Liver (tissue), 9 donors: ENCODE results near the gene DDX39A. TPM values are rescaled to one million over a fixed set of nuclear protein-coding genes. Genes with fewer than 3 reads are reported as not detected.

Experiments used
- DNase-seq: peaks from one replicate; pipeline ENCODE4 v3.0.0-alpha.2; 2017; ENCODE audit warnings: low spot score
- H3K27ac ChIP-seq, 2 donors: one replicate each; pipeline ENCODE4 v1.7.0; 2013; ENCODE audit warnings: inconsistent platforms in 2 of 2, low read length in 2 of 2, control low read depth in 1 of 2, low read depth in 1 of 2, mild to moderate bottlenecking in 1 of 2
- H3K27me3 ChIP-seq, 4 donors: one replicate each; pipeline versions ENCODE4 v1.6.1 to v1.7.0; 2013; ENCODE audit warnings: low read length in 3 of 4, inconsistent platforms in 1 of 4, mild to moderate bottlenecking in 1 of 4, moderate library complexity in 1 of 4; ENCODE audit not compliant: control insufficient read depth in 4 of 4, insufficient read depth in 4 of 4
- H3K36me3 ChIP-seq, 4 donors: one replicate each; pipeline versions ENCODE4 v1.6.1 to v1.7.0; 2013; ENCODE audit warnings: low read length in 3 of 4, mild to moderate bottlenecking in 3 of 4, low read depth in 1 of 4, moderate library complexity in 1 of 4; ENCODE audit not compliant: control insufficient read depth in 4 of 4, insufficient read depth in 3 of 4
- H3K4me1 ChIP-seq, 4 donors: one replicate each; pipeline versions ENCODE4 v1.6.1 to v1.7.0; 2013; ENCODE audit warnings: low read length in 3 of 4, mild to moderate bottlenecking in 3 of 4, moderate library complexity in 1 of 4; ENCODE audit not compliant: control insufficient read depth in 4 of 4, insufficient read depth in 4 of 4
- H3K4me3 ChIP-seq, 3 donors: one replicate each; pipeline versions ENCODE4 v1.6.1 to v1.7.0; 2013; ENCODE audit warnings: low read length in 3 of 3, control low read depth in 1 of 3, low read depth in 1 of 3, mild to moderate bottlenecking in 1 of 3
- H3K9ac ChIP-seq, 2 donors: one replicate each; pipeline ENCODE4 v1.7.0; 2013; ENCODE audit warnings: low read length in 2 of 2, mild to moderate bottlenecking in 2 of 2, moderate library complexity in 2 of 2, control low read depth in 1 of 2, low read depth in 1 of 2
- H3K9me3 ChIP-seq, 4 donors: one replicate each; pipeline versions ENCODE4 v1.6.1 to v1.7.0; 2013; ENCODE audit warnings: low read length in 3 of 4; ENCODE audit not compliant: control insufficient read depth in 4 of 4
- EGR1 ChIP-seq, 2 donors: IDR thresholded peaks; 2 replicates each; pipeline ENCODE4 v1.6.1; 2016 to 2018; ENCODE audit warnings: antibody characterized with exemption in 2 of 2, low read depth in 2 of 2
- FOXA1 ChIP-seq: IDR thresholded peaks from 2 replicates; pipeline ENCODE4 v1.6.1; 2016; ENCODE audit warnings: antibody characterized with exemption
- FOXA2 ChIP-seq: IDR thresholded peaks from 2 replicates; pipeline ENCODE4 v1.6.1; 2016; ENCODE audit warnings: antibody characterized with exemption
- GABPA ChIP-seq, 2 donors: IDR thresholded peaks in 1 of 2; conservative IDR thresholded peaks in 1 of 2; 2 replicates each; pipeline ENCODE4 v1.6.1; 2016; ENCODE audit warnings: antibody characterized with exemption in 2 of 2, mild to moderate bottlenecking in 1 of 2, moderate library complexity in 1 of 2
- HNF4A ChIP-seq, 2 donors: conservative IDR thresholded peaks; 2 replicates each; pipeline ENCODE4 v1.6.1; 2016; ENCODE audit warnings: antibody characterized with exemption in 2 of 2, mild to moderate bottlenecking in 2 of 2
- HNF4G ChIP-seq: IDR thresholded peaks from 2 replicates; pipeline ENCODE4 v1.6.1; 2016; ENCODE audit warnings: antibody characterized with exemption
- JUND ChIP-seq, 2 donors: IDR thresholded peaks; 2 replicates each; pipeline ENCODE4 v1.6.1; 2016; ENCODE audit warnings: antibody characterized with exemption in 2 of 2
- RAD21 ChIP-seq, 2 donors: IDR thresholded peaks; 2 replicates each; pipeline ENCODE4 v1.6.1; 2016; ENCODE audit warnings: antibody characterized with exemption in 2 of 2, mild to moderate bottlenecking in 2 of 2
- RXRA ChIP-seq, 2 donors: IDR thresholded peaks; 2 replicates each; pipeline ENCODE4 v1.6.1; 2017 to 2018; ENCODE audit warnings: antibody characterized with exemption in 2 of 2, mild to moderate bottlenecking in 1 of 2
- SP1 ChIP-seq: IDR thresholded peaks from 2 replicates; pipeline ENCODE4 v1.6.1; 2018; ENCODE audit warnings: antibody characterized with exemption, mild to moderate bottlenecking
- TAF1 ChIP-seq: conservative IDR thresholded peaks from 2 replicates; pipeline ENCODE4 v1.6.1; 2016; ENCODE audit warnings: antibody characterized with exemption, mild to moderate bottlenecking
- YY1 ChIP-seq: IDR thresholded peaks from 2 replicates; pipeline ENCODE4 v1.6.1; 2016; ENCODE audit warnings: antibody characterized with exemption, mild to moderate bottlenecking
- WGBS: extraction: QIAGEN DNeasy Blood & Tissue Kit; methylation state at CpG from one replicate; pipeline ENCODE4 v1.1.7; 2013; 5-methylcytosine and 5-hydroxymethylcytosine counted together
- polyA plus RNA-seq, 2 donors: library from polyadenylated mRNA; stranded (reverse) in 1 of 2; unstranded in 1 of 2; fragments of 200-250 nt in 1 of 2; fragments of >200 nt in 1 of 2; fragmentation: Nextera tagmentation in 1 of 2; extraction: Ambion mirVana in 1 of 2; gene quantifications; one replicate each; pipeline versions ENCODE4 v1.2.1 to v1.2.3, GENCODE V29; 2013 to 2015
- total RNA-seq, 2 donors: library from RNA; depleted of rRNA; stranded (reverse); fragments of >200 nt; gene quantifications; one replicate each; pipeline ENCODE4 v1.2.3, GENCODE V29; 2014
- TF ChIP-seq, protein P1 (sequence below): IDR thresholded peaks from 2 replicates; pipeline ENCODE4 v1.6.1; 2016; ENCODE audit warnings: antibody characterized with exemption, mild to moderate bottlenecking
- TF ChIP-seq, protein P2 (sequence below): IDR thresholded peaks from 2 replicates; pipeline ENCODE4 v1.6.1; 2016; ENCODE audit warnings: antibody characterized with exemption
- TF ChIP-seq, protein P3 (sequence below): fragments of 150-350 bp; IDR thresholded peaks from 2 replicates; pipeline ENCODE4 v1.5.1; 2017; ENCODE audit warnings: improper control_type of control experiment, low read depth, low read length; ENCODE audit not compliant: missing input control
- TF ChIP-seq, protein P4 (sequence below): IDR thresholded peaks from 2 replicates; pipeline ENCODE4 v1.6.1; 2016; ENCODE audit warnings: antibody characterized with exemption
- TF ChIP-seq, protein P5 (sequence below): IDR thresholded peaks from 2 replicates; pipeline ENCODE4 v1.6.1; 2016; ENCODE audit warnings: antibody characterized with exemption
- donor health status: healthy.
- donor health status: healthy.
- donor health status: healthy.
- donor health status: healthy.
- donor health status: healthy.

Gene DDX39A
- total and polyA plus RNA-seq, 4 donors: 24.9 to 54.7 (median 35.4) TPM

DNA sequence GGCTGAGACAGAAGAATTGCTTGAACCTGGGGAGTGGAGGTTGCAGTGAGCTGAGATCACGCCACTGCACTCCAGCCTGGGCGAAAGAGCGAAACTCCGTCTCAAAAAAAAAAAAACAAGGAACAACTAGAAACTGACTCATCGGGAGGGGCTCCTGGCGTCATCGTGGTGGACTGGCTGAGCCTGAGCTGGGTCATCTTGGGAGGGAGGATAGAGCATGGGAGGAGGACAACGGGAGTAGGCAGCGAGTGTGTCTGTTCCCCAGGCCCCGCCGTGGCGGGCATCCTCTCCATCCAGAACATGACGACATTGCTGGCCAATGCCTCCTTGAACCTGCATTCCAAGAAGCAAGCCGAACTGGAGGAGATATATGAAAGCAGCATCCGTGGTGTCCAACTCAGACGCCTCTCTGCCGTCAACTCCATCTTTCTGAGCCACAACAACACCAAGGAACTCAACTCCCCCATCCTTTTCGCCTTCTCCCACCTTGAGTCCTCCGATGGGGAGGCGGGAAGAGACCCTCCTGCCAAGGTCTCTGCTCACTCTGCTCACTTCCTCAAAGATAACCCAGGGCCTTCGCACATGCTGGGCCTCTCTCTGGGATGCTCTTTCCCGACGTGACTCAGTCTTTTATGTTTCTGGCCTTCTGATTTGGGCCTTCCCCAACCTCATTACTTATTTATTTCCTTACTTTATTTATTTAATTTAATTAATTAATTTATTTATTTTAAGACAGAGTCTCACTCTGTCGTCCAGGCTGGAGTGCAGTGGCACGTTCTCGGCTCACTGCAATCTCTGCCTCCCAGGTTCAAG, 16.6 kb downstream of the DDX39A start:
- Histone ChIP-seq H3K27ac (no peak overlapping the region), H3K36me3 (peaks cover 0 to 9% (median 4%) of the 10 kb centered on the region in 4 donors), H3K27me3 (no peaks in the 10 kb centered on the region), H3K9ac (no peak overlapping the region), H3K9me3 (no peaks in the 10 kb centered on the region), H3K4me3 (no peak overlapping the region), H3K4me1 (peaks cover 0 to 8% (median 3%) of the 10 kb centered on the region in 4 donors)
- 87% methylated on average over 26 of the region's 26 CpGs for whole genome bisulfite sequencing
- no peak for DNase-seq
- TF ChIP-seq FOXA1 (no peak), GABPA (IDR thresholded peaks at IDR 0.05 in 1 of 2, conservative IDR thresholded peaks at IDR 0.05 in 1 of 2) (no peak), YY1 (no peak), FOXA2 (no peak), HNF4G (no peak), SP1 (no peak), RAD21 (IDR thresholded peaks at IDR 0.05) (no peak), TAF1 (no peak), RXRA (IDR thresholded peaks at IDR 0.05) (no peak), HNF4A (conservative IDR thresholded peaks at IDR 0.05) (no peak)
- TF ChIP-seq, protein P1, sequence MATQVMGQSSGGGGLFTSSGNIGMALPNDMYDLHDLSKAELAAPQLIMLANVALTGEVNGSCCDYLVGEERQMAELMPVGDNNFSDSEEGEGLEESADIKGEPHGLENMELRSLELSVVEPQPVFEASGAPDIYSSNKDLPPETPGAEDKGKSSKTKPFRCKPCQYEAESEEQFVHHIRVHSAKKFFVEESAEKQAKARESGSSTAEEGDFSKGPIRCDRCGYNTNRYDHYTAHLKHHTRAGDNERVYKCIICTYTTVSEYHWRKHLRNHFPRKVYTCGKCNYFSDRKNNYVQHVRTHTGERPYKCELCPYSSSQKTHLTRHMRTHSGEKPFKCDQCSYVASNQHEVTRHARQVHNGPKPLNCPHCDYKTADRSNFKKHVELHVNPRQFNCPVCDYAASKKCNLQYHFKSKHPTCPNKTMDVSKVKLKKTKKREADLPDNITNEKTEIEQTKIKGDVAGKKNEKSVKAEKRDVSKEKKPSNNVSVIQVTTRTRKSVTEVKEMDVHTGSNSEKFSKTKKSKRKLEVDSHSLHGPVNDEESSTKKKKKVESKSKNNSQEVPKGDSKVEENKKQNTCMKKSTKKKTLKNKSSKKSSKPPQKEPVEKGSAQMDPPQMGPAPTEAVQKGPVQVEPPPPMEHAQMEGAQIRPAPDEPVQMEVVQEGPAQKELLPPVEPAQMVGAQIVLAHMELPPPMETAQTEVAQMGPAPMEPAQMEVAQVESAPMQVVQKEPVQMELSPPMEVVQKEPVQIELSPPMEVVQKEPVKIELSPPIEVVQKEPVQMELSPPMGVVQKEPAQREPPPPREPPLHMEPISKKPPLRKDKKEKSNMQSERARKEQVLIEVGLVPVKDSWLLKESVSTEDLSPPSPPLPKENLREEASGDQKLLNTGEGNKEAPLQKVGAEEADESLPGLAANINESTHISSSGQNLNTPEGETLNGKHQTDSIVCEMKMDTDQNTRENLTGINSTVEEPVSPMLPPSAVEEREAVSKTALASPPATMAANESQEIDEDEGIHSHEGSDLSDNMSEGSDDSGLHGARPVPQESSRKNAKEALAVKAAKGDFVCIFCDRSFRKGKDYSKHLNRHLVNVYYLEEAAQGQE: no peak
- TF ChIP-seq, protein P2, sequence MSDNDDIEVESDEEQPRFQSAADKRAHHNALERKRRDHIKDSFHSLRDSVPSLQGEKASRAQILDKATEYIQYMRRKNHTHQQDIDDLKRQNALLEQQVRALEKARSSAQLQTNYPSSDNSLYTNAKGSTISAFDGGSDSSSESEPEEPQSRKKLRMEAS: no peak
- TF ChIP-seq, protein P3, sequence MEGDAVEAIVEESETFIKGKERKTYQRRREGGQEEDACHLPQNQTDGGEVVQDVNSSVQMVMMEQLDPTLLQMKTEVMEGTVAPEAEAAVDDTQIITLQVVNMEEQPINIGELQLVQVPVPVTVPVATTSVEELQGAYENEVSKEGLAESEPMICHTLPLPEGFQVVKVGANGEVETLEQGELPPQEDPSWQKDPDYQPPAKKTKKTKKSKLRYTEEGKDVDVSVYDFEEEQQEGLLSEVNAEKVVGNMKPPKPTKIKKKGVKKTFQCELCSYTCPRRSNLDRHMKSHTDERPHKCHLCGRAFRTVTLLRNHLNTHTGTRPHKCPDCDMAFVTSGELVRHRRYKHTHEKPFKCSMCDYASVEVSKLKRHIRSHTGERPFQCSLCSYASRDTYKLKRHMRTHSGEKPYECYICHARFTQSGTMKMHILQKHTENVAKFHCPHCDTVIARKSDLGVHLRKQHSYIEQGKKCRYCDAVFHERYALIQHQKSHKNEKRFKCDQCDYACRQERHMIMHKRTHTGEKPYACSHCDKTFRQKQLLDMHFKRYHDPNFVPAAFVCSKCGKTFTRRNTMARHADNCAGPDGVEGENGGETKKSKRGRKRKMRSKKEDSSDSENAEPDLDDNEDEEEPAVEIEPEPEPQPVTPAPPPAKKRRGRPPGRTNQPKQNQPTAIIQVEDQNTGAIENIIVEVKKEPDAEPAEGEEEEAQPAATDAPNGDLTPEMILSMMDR: no peak

DNA sequence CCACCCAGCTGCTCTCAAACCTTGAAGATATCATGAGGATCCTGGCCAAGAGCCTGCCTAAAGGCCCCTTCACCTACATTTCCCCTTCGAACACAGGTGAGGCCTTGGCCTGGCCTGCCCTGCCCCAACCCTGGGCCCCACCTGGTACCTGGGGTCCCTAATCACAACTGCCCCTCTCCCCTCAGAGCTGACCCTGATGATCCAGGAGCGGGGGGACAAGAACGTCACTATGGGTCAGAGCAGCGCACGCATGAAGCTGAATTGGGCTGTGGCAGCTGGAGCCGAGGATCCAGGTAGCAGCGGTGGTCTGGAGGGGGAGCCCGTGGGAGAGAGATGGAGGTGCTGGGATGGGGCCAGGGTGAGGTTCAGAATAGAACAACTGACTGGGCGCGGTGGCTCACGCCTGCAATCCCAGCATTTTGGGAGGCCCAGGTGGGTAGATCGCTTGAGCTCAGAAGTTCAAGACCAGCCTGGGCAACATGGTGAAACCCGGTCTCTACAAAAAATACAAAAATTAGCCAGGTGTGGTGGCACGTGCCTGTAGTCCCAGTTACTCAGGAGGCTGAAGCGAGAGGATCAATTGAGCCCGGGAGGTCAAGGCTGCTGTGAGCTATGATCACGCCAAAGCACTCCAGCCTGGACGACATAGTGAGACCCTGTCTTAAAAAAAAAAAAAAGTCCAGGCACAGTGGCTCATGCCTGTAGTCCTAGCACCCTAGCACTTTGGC, 17.5 kb downstream of the DDX39A start:
- H3K9ac ChIP-seq: no peak overlapping the region
- H3K4me1 ChIP-seq: peaks cover 0 to 8% (median 3%) of the 10 kb centered on the region in 4 donors
- no peak for DNase-seq
- 96% methylated on average over 18 of the region's 18 CpGs for WGBS
- TF ChIP-seq GABPA (IDR thresholded peaks at IDR 0.05 in 1 of 2, conservative IDR thresholded peaks at IDR 0.05 in 1 of 2) (no peak), HNF4A (conservative IDR thresholded peaks at IDR 0.05) (no peak), HNF4G (no peak), FOXA2 (no peak), YY1 (no peak), JUND (IDR thresholded peaks at IDR 0.05) (no peak), FOXA1 (no peak), RAD21 (IDR thresholded peaks at IDR 0.05) (no peak), TAF1 (no peak), EGR1 (IDR thresholded peaks at IDR 0.05; ENCODE audit: low read depth in 2 of 2) (no peak)
- TF ChIP-seq, protein P4, sequence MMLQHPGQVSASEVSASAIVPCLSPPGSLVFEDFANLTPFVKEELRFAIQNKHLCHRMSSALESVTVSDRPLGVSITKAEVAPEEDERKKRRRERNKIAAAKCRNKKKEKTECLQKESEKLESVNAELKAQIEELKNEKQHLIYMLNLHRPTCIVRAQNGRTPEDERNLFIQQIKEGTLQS: no peak
- TF ChIP-seq, protein P5, sequence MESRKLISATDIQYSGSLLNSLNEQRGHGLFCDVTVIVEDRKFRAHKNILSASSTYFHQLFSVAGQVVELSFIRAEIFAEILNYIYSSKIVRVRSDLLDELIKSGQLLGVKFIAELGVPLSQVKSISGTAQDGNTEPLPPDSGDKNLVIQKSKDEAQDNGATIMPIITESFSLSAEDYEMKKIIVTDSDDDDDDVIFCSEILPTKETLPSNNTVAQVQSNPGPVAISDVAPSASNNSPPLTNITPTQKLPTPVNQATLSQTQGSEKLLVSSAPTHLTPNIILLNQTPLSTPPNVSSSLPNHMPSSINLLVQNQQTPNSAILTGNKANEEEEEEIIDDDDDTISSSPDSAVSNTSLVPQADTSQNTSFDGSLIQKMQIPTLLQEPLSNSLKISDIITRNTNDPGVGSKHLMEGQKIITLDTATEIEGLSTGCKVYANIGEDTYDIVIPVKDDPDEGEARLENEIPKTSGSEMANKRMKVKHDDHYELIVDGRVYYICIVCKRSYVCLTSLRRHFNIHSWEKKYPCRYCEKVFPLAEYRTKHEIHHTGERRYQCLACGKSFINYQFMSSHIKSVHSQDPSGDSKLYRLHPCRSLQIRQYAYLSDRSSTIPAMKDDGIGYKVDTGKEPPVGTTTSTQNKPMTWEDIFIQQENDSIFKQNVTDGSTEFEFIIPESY: no peak
- TF ChIP-seq, protein P1: no peak
- TF ChIP-seq, protein P2: no peak
- no peaks in the 10 kb centered on the region for H3K9me3 ChIP-seq
- H3K27ac ChIP-seq: no peak overlapping the region
- no peak overlapping the region for H3K4me3 ChIP-seq
- H3K27me3 ChIP-seq: no peaks in the 10 kb centered on the region
- peaks cover 0 to 6% (median 4%) of the 10 kb centered on the region in 4 donors for H3K36me3 ChIP-seq
